IPS DF 6.9 (cell line): ENCODE data around the gene SELENON.

ENCODE experiments used
- DNase-seq: peaks from one replicate; pipeline ENCODE4 v3.0.0-alpha.2; 2013; ENCODE audit warnings: low read depth, low spot score
- H3K27ac ChIP-seq: one replicate; pipeline ENCODE4 v1.5.1; 2013; ENCODE audit warnings: low read length, control low read depth
- H3K27me3 ChIP-seq: 2 replicates; pipeline ENCODE4 v1.6.1; 2013; ENCODE audit warnings: mild to moderate bottlenecking, low read length; ENCODE audit not compliant: control insufficient read depth, insufficient read depth
- H3K36me3 ChIP-seq: 2 replicates; pipeline ENCODE4 v1.6.1; 2013; ENCODE audit warnings: low read length; ENCODE audit not compliant: control insufficient read depth, insufficient read depth
- H3K4me1 ChIP-seq: 2 replicates; pipeline ENCODE4 v1.6.1; 2013; ENCODE audit warnings: low read length; ENCODE audit not compliant: control insufficient read depth, insufficient read depth
- H3K4me3 ChIP-seq: 2 replicates; pipeline ENCODE4 v1.5.1; 2013; ENCODE audit warnings: mild to moderate bottlenecking, low read length
- H3K9me3 ChIP-seq: 2 replicates; pipeline ENCODE4 v1.6.1; 2013; ENCODE audit warnings: low read length, inconsistent platforms; ENCODE audit not compliant: control insufficient read depth, insufficient read depth
- WGBS: extraction: QIAGEN DNeasy Blood & Tissue Kit; methylation state at CpG from one replicate; pipeline ENCODE4 v1.1.7; 2013; ENCODE audit warnings: mixed read lengths, missing lambda C conversion rate; ENCODE audit not compliant: insufficient read length, insufficient coverage; 5-methylcytosine and 5-hydroxymethylcytosine counted together

The SELENON gene

GRCh38 chr1:25760871-25761270, 39.1 kb upstream of the SELENON start:
- H3K9me3 ChIP-seq = no peaks in the 10 kb centered on the region
- no peak overlapping the region for H3K4me3 ChIP-seq
- peaks cover 4% of the 10 kb centered on the region; the same call in 1 of the 2 replicates for H3K4me1 ChIP-seq
- no peaks in the 10 kb centered on the region for H3K36me3 ChIP-seq
- H3K27me3 ChIP-seq = no peaks in the 10 kb centered on the region
- DNase-seq = no peak
- WGBS = no CpG with 5 or more reads among the region's 5 CpGs
- no peak overlapping the region for H3K27ac ChIP-seq

GRCh38 chr1:25763493-25763892, 36.5 kb upstream of the SELENON start:
- H3K4me3 ChIP-seq = no peak overlapping the region
- WGBS = no CpG with 5 or more reads among the region's 10 CpGs
- no peaks in the 10 kb centered on the region for H3K36me3 ChIP-seq
- H3K27ac ChIP-seq = no peak overlapping the region
- DNase-seq = no peak
- H3K9me3 ChIP-seq = no peaks in the 10 kb centered on the region
- H3K4me1 ChIP-seq = no peaks in the 10 kb centered on the region
- H3K27me3 ChIP-seq = no peaks in the 10 kb centered on the region

GRCh38 chr1:25765136-25765922, 34.7 kb upstream of the SELENON start:
- Histone ChIP-seq H3K4me3 (no peak overlapping the region), H3K27ac (no peak overlapping the region), H3K27me3 (no peaks in the 10 kb centered on the region), H3K36me3 (no peaks in the 10 kb centered on the region), H3K9me3 (no peaks in the 10 kb centered on the region), H3K4me1 (no peaks in the 10 kb centered on the region)
- no peak for DNase-seq
- no CpG with 5 or more reads among the region's 8 CpGs for WGBS

- Histone ChIP-seq H3K4me1 (no peaks in the 10 kb centered on the region), H3K9me3 (no peaks in the 10 kb centered on the region), H3K27ac (no peak overlapping the region), H3K27me3 (no peaks in the 10 kb centered on the region), H3K36me3 (no peaks in the 10 kb centered on the region), H3K4me3 (no peak overlapping the region)
- no peak for DNase-seq
- WGBS = no CpG with 5 or more reads among the region's 13 CpGs
These were observed 33.9 kb upstream of the SELENON start for GRCh38 chr1:25765923-25766589.

- H3K27ac ChIP-seq = no peak overlapping the region
- no peak overlapping the region for H3K4me3 ChIP-seq
- no peaks in the 10 kb centered on the region for H3K27me3 ChIP-seq
- H3K36me3 ChIP-seq = no peaks in the 10 kb centered on the region
- H3K9me3 ChIP-seq = no peaks in the 10 kb centered on the region
- no peak for DNase-seq
- 100% methylated on average over 1 of the region's 13 CpGs for WGBS
- H3K4me1 ChIP-seq = peaks cover under 1% of the 10 kb centered on the region; the same call in 1 of the 2 replicates
These were observed 33.1 kb upstream of the SELENON start for GRCh38 chr1:25766721-25767436.

- no peak for DNase-seq
- Histone ChIP-seq H3K4me1 (peaks cover 1% of the 10 kb centered on the region; the same call in 1 of the 2 replicates), H3K4me3 (no peak overlapping the region), H3K27ac (no peak overlapping the region), H3K27me3 (no peaks in the 10 kb centered on the region), H3K36me3 (no peaks in the 10 kb centered on the region), H3K9me3 (no peaks in the 10 kb centered on the region)
These were observed 32.6 kb upstream of the SELENON start for GRCh38 chr1:25767437-25767770.

GRCh38 chr1:25768999-25769398, 31.0 kb upstream of the SELENON start:
- DNase-seq = no peak
- no peak overlapping the region for H3K27ac ChIP-seq
- H3K9me3 ChIP-seq = no peaks in the 10 kb centered on the region
- 100% methylated on average over 2 of the region's 2 CpGs for WGBS
- H3K27me3 ChIP-seq = no peaks in the 10 kb centered on the region
- no peaks in the 10 kb centered on the region for H3K36me3 ChIP-seq
- no peak overlapping the region for H3K4me3 ChIP-seq
- peaks cover 1% of the 10 kb centered on the region; the same call in 1 of the 2 replicates for H3K4me1 ChIP-seq

GRCh38 chr1:25769625-25770383, 30.2 kb upstream of the SELENON start:
- H3K36me3 ChIP-seq = no peaks in the 10 kb centered on the region
- H3K4me1 ChIP-seq = peaks cover 1% of the 10 kb centered on the region; the same call in 1 of the 2 replicates
- no peaks in the 10 kb centered on the region for H3K27me3 ChIP-seq
- no peak overlapping the region for H3K4me3 ChIP-seq
- no peaks in the 10 kb centered on the region for H3K9me3 ChIP-seq
- DNase-seq = no peak
- H3K27ac ChIP-seq = no peak overlapping the region
- no CpG with 5 or more reads among the region's 27 CpGs for WGBS

- no peak for DNase-seq
- no CpG with 5 or more reads among the region's 14 CpGs for WGBS
- Histone ChIP-seq H3K27me3 (no peaks in the 10 kb centered on the region), H3K27ac (no peak overlapping the region), H3K4me1 (peaks cover 1% of the 10 kb centered on the region; the same call in 1 of the 2 replicates), H3K9me3 (no peaks in the 10 kb centered on the region), H3K4me3 (no peak overlapping the region), H3K36me3 (no peaks in the 10 kb centered on the region)
These were observed 29.3 kb upstream of the SELENON start for GRCh38 chr1:25770541-25771220.
